Measurements from ENCODE around the gene GRIA3.

GRIA3 gene

GRCh38 chrX:123475068-123475724, 291.1 kb downstream of the GRIA3 start:
- TF ChIP-seq, protein P1, sequence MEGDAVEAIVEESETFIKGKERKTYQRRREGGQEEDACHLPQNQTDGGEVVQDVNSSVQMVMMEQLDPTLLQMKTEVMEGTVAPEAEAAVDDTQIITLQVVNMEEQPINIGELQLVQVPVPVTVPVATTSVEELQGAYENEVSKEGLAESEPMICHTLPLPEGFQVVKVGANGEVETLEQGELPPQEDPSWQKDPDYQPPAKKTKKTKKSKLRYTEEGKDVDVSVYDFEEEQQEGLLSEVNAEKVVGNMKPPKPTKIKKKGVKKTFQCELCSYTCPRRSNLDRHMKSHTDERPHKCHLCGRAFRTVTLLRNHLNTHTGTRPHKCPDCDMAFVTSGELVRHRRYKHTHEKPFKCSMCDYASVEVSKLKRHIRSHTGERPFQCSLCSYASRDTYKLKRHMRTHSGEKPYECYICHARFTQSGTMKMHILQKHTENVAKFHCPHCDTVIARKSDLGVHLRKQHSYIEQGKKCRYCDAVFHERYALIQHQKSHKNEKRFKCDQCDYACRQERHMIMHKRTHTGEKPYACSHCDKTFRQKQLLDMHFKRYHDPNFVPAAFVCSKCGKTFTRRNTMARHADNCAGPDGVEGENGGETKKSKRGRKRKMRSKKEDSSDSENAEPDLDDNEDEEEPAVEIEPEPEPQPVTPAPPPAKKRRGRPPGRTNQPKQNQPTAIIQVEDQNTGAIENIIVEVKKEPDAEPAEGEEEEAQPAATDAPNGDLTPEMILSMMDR (IDR thresholded peaks at IDR 0.05): no peak
- TF ChIP-seq ZFX (IDR thresholded peaks at IDR 0.05; ENCODE audit: borderline replicate concordance): no peak
- H3K27ac ChIP-seq: no peak overlapping the region

DNA sequence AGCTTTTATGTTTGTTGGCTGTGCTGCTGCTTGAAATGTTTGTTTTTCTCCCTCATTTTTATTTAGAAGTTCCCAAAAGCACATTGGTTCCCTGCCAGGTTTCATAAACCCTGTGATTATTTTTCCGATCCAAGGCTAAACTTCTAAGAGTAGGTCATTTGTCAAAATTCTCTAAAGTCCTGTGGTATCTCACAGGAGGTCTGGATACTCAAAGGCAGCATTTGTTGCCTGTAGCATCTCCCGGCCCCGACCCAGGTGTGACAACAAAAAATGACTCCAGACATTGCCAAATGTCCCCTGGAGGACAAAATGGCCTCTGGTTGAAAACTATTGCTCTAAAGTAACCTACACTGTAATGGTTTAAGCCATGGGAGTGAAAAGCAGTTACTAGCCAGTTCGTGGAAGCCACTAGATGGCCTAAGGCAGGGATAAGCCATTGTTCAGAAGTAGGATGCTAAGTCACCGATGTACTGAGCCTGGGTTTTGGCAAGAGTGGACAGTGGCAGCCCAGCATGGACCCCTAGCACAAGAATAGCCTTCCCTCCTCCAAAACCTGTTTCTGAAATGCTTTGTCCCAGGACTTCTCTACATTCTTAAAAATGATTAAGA, 292.6 kb downstream of the GRIA3 start:
- H3K27ac ChIP-seq: no peak overlapping the region
- TF ChIP-seq, protein P1 (IDR thresholded peaks at IDR 0.05): no peak
- TF ChIP-seq ZFX (IDR thresholded peaks at IDR 0.05; ENCODE audit: borderline replicate concordance): no peak

GRCh38 chrX:123477673-123478072, 293.6 kb downstream of the GRIA3 start:
- no peak for TF ChIP-seq ZFX (IDR thresholded peaks at IDR 0.05; ENCODE audit: borderline replicate concordance)
- TF ChIP-seq, protein P1 (IDR thresholded peaks at IDR 0.05): no peak
- H3K27ac ChIP-seq: no peak overlapping the region

- TF ChIP-seq, protein P1 (IDR thresholded peaks at IDR 0.05): no peak
- TF ChIP-seq ZFX (IDR thresholded peaks at IDR 0.05; ENCODE audit: borderline replicate concordance): no peak
- no peak overlapping the region for H3K27ac ChIP-seq
These were observed 298.1 kb downstream of the GRIA3 start for GRCh38 chrX:123481913-123482851.

- no peak overlapping the region for H3K27ac ChIP-seq
- TF ChIP-seq ZFX (IDR thresholded peaks at IDR 0.05; ENCODE audit: borderline replicate concordance): no peak
- TF ChIP-seq, protein P1 (IDR thresholded peaks at IDR 0.05): no peak
These were observed 302.2 kb downstream of the GRIA3 start for GRCh38 chrX:123486297-123486696.

- H3K27ac ChIP-seq: no peak overlapping the region
- no peak for TF ChIP-seq ZFX (IDR thresholded peaks at IDR 0.05; ENCODE audit: borderline replicate concordance)
- TF ChIP-seq, protein P1 (IDR thresholded peaks at IDR 0.05): no peak
These were observed 303.2 kb downstream of the GRIA3 start for GRCh38 chrX:123487236-123487635.
